Panc1 (cell line): ENCODE results near the gene OMA1.

ENCODE experiments used
- POLR2AphosphoS5 ChIP-seq: IDR thresholded peaks from 2 replicates; pipeline ENCODE4 v1.6.1; 2012; ENCODE audit warnings: mild to moderate bottlenecking, low read depth, low read length, moderate library complexity
- REST ChIP-seq, 2 experiments: IDR thresholded peaks; 2 replicates each; pipeline ENCODE4 v1.6.1; 2011 to 2012; ENCODE audit warnings: low read depth in 2 of 2, control low read depth in 1 of 2, low read length in 1 of 2, mild to moderate bottlenecking in 1 of 2, moderate library complexity in 1 of 2; ENCODE audit not compliant: insufficient read depth in 1 of 2
- SIN3A ChIP-seq: IDR thresholded peaks from 2 replicates; pipeline ENCODE4 v1.6.1; 2012; ENCODE audit warnings: low read depth, mild to moderate bottlenecking, low read length, moderate library complexity, borderline replicate concordance; ENCODE audit not compliant: insufficient read depth
- TF ChIP-seq, protein P1 (sequence below): fragments of 450-650 bp; IDR thresholded peaks from 2 replicates; pipeline ENCODE4 v1.5.1; 2017; ENCODE audit warnings: mild to moderate bottlenecking

GRCh38 chr1:58524353-58524945 is 22.1 kb downstream of the OMA1 start:
- TF ChIP-seq, protein P1, sequence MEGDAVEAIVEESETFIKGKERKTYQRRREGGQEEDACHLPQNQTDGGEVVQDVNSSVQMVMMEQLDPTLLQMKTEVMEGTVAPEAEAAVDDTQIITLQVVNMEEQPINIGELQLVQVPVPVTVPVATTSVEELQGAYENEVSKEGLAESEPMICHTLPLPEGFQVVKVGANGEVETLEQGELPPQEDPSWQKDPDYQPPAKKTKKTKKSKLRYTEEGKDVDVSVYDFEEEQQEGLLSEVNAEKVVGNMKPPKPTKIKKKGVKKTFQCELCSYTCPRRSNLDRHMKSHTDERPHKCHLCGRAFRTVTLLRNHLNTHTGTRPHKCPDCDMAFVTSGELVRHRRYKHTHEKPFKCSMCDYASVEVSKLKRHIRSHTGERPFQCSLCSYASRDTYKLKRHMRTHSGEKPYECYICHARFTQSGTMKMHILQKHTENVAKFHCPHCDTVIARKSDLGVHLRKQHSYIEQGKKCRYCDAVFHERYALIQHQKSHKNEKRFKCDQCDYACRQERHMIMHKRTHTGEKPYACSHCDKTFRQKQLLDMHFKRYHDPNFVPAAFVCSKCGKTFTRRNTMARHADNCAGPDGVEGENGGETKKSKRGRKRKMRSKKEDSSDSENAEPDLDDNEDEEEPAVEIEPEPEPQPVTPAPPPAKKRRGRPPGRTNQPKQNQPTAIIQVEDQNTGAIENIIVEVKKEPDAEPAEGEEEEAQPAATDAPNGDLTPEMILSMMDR = no peak
- no peak for TF ChIP-seq POLR2AphosphoS5
- TF ChIP-seq REST (IDR thresholded peaks at IDR 0.05; ENCODE audit: insufficient read depth in 1 of 2, low read depth in 2 of 2, low read length in 1 of 2) = no peak
- no peak for TF ChIP-seq SIN3A
